CD1c-positive myeloid dendritic cell (primary cell): ENCODE data around the gene BIVM.
"Not testable (repeated sequence)": the region's sequence is repeated elsewhere in the genome, so short reads cannot be mapped to it uniquely, and the experiment has no call there.

Experiments used
- DNase-seq: peaks from one replicate; pipeline ENCODE4 v3.0.0-alpha.2; 2016; ENCODE audit errors: extremely low spot score

BIVM gene, protein sequence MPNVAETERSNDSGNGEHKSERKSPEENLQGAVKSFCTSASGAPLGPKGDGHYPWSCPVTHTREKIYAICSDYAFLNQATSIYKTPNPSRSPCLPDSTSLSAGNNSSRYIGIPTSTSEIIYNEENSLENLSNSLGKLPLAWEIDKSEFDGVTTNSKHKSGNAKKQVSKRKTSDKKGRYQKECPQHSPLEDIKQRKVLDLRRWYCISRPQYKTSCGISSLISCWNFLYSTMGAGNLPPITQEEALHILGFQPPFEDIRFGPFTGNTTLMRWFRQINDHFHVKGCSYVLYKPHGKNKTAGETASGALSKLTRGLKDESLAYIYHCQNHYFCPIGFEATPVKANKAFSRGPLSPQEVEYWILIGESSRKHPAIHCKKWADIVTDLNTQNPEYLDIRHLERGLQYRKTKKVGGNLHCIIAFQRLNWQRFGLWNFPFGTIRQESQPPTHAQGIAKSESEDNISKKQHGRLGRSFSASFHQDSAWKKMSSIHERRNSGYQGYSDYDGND

DNA sequence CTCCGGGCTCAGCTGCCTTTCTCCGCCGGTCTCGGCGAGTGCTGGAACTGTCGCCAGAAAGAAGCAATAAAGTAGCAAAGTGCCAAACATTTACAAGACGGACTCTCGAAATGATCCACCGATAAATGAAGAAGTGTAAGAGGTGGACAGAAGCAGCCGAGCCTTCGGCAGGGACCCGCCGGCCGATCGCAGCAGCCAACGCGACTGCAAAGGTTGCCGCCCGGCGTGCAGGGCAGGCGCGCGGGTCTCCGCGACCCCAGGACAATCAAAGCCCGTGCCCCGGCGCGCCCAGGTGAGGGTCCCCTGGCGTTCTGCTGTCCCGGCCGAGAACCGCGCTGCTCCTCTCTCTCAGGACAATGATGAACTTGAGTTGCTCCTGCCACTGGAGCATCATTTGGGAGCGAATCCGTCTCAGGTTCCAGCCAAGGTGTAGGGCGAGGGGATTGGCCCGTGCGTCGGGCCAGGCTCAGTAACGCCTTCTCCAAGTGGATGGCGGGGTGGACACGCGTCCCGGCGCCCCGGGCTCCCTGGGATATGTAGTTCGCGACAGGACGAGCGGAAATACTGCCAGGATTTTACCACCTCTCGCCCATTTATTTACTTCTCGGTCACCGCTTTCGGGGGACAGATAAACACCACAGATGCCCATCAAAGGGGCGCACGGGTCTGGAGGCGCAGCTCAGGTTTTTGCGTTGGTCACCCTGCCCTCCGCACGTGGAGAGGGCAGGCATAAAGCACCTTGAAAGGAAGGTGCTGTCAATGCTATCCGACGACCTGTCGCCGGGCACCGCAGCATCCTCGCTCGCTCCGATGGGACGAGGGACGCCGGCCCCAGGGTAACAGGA lies at the start of gene BIVM, which contains the start of gene POGLUT2:
TSS of gene BIVM (plus strand) at position 539 of the 845 bp plus-strand sequence. CDS start 8,149 bp downstream, outside the sequence.
TSS of gene POGLUT2 (minus strand) at position 396 of the 845 bp plus-strand sequence. CDS start at position 90, 306 bp downstream.
- peak; percentile 75 for DNase-seq

DNA sequence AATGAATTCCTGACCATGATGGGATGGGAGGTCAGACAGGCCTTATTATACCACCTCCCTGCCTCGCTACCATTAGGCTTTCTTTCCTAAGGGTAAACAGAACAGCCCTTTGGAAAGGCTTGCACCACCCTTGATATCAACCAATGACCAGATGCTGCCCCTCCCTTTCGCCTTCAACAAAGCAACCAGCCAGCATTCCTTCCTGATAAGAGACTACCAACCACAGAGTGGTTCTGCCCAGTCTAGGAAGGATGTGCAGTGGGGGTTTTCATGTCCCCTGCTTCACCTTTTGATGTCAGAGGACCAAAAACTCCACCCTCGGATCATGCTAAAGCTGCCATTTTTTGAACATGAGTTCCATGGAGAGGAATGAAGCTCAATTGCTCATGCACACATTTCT lies 47.0 kb upstream of the BIVM start:
- DNase-seq: no peak

DNA sequence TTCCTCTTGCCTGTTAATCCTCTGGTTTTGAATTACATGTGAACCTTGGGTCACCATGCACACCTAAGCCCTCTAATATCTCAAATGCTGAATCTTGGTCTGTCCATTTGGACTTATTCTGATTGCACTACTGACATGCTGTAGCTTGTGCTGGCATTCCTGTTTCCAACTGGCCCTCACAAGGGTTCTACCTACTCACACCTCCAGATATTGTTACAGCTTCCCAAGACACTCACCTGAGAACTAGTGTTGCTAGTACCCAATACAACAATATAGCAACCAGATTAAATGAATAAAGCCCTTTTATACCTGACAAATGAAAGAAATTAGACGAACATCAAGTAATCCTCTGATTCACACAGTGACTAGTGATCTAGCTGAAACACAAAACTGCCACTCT lies 41.9 kb upstream of the BIVM start:
- no peak for DNase-seq

DNA sequence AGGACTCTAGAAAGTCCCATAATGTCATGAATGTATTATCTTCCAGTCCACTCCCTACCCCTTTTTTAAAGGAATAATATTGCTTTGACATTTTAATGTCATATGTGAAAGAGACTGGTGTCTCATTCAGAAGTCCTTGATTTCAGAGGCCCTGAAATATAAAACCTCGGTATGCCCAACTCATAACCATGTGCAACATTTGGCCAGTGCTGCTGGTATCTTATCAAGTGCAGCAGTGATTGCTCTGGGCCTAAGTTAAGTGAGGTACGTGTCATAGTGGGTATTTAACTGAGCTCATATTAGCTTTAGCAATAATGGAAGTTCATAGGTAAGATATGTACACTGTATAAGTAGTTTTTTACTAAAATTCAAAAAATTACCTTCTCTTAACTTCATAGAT lies 40.1 kb upstream of the BIVM start:
- no peak for DNase-seq

DNA sequence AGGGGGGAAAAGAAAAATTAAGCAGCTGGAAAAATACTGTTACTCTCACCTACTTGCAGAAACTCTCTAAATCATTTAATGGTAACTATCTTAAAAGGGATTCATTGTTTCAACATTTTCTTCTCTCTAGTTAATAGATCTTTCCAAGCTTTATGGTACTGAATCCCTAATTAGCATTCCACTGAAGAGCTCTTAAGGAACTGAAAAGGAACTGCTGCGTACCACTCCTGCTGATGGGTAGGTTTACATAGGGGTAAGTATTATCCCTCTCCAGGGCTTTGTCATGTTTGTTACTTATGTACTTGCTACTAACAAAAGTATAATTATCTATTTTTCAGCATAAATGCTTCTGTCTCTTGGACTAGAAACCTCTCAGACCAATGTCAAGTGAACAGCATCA lies 37.8 kb upstream of the BIVM start:
- no peak for DNase-seq

DNA sequence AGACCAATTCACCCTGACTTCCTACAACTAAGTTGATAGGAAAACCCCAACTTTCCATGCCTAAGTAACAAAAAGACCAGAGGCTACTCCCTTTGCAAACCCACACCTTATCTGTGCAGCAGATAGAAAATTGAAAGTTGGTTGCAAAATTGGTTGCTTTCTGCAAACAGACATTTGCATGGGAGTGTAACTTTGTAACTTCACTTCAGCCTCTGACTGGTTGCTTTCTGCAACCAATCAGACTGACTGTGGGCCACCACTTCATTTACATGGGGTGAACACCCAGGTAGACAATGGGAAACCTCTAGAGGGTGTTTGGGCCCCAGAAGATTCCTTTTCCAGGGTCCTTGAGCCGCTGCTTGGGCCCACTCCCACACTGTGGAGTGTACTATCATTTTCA lies 35.2 kb upstream of the BIVM start:
- DNase-seq: no peak

DNA sequence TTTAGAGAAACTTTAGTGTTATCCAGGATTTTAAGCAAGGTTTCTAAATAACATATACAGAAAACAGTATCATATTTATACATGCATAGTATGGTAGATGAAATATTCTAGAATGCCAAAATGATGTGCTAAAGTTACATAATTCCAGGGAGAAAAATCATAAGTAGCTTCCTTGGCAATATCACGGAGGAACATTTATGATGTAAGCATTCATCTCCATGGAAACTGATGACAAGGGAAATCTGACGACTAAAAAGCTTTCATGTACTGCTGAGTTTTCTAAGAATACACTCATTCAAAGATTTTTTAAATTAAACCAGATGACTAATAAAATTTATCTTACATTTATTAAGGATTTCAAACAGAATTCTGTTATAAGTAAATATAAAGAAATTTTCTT lies 30.0 kb upstream of the BIVM start:
- no peak for DNase-seq

DNA sequence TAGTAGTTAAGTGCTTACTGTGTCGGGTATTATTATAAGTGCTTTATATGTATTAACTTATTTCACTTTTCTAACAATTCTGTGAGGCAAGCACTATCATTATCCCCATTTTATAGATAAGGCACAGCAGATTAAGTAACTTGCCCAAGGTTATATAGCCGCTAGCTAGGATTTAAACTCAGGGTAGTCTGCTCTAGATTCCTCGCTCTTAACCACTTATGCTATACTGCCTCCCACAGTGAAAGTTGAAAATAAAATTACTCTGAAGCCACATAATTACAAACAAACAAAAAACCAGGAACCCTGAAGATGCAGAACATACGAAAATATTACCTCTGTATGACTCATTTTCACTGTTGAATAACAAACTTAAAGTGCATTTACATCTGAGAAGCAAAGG lies 29.2 kb upstream of the BIVM start:
- no peak for DNase-seq

DNA sequence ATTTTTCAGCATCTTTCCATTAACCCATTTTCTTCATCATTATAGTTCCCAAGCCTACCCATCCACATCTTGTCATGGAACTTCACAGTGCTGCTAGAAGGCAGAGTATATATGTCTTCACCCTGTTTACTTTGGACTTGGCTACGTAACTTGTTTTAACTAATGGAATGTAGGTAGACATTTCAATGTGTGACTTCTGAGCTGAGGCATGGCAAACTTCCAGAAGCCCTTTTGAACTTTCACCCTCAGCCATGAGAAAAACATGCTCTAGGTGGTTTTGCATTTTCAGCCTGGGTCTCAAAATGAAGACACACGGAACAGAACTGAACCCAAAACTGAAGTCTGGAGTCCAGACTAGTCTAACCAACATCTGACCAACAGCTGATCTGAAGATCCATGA lies 28.5 kb upstream of the BIVM start:
- no peak for DNase-seq

DNA sequence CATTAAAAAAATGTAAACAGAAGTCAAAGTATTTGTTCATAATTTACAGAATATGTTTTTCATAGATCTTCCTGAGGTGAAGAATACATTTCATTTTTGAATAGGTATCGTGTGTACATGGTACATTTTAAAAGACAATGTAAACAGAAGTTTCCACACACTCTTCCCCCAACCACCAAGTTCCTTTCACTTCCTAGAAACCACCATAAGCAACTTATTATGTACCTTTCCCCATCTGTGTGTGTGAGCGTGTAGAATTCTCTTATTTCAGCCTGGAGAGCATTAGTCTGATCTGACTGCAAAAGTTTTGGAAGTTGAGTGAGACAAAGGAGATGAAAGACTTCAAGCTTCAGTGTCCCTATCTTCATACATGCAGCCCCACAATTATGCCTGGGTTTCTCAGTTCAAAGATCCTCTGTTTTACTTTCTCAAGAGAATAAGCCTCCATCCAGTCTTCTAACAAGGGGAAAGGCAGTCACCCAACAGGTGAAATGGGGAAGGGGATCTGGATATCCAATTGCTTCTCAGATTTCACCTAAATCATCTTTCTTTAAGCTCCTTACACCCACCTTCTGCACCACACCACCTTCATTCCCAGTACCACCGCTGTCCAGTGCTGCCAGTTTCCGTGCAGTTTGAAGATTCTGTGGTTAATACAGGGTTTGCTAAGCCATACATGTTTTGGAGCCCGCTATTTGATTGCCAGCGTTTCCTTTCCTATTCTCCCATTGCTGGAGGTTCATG lies 27.4 kb upstream of the BIVM start:
- DNase-seq: peak; percentile 15

DNA sequence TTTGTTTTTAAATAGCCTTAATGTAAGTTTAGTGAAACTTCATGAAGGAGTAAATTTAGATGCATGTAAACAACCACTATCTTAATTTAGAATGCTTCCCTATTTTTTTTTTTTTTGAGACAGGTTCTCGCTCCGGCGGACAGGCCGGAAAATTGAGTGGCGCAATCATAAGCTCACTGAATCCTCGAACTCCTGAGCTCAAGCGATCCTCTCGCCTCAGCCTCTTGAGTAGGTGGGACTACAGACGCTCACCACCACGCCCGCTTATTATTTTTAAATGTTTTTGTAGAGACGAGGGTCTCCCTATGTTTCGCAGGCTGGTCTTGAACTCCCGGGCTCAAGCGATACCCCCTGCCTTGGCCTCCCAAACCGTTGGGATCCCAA lies 26.9 kb upstream of the BIVM start:
- DNase-seq: peak; percentile 6

DNA sequence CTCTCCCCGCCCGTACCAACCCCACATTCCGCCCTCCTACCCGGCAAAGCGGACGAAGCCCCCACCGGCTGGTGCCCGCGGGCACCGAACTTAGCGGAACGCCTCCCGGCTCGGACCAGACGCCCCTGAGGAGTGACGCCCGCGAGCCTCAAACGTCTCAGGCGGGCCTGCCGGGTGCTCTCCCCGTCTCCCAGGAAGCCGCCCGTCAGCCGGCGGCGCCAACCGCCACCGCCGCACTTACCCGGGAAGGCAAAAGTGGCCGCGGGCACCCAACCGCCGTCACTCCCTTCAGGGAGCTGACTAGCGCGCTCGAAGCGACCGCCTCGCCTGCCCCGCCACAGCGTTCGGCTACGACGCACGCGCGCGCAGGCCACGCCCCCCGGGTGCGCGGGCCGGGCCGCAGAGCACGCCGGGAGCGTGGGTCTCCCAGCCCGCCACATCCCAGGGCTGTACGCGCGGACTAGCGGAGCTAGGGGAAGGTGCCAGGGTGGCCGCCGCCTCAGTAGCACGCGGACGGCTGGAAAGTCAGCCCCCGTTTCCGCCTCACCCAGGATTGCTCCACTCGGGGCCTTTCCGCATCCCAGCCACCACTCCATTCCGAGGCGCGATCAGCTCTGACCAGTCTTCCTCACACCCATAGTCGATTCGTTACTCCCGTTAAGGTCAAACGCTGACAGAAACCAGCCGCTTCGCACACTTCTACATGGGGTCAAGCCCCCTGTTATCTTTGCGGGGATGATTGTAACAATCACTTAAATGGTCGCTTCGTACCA lies 25.3 kb upstream of the BIVM start, which contains the start of gene TEX30:
TSS of gene TEX30 (minus strand) at position 346 of the 773 bp plus-strand sequence. CDS start 3,760 bp downstream, outside the sequence.
- peak; percentile 95 for DNase-seq

DNA sequence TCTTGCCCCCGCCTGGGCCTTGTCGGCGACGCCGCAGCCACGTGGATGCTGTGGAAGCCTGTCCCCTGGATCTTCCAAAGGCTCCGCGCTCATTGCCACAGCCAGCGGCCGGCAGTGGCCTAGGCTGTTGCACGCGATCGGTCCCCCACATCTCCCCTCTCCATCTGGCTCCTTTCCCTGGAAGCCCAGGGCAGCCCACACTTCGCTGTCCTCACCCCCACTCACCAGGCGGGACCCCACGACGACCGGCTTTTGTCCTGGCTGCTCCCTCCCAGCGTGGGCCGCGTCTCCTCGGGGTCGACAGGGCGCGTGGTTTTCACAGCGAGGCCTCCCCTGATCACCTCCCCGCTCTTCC lies 24.7 kb upstream of the BIVM start:
- no peak for DNase-seq

DNA sequence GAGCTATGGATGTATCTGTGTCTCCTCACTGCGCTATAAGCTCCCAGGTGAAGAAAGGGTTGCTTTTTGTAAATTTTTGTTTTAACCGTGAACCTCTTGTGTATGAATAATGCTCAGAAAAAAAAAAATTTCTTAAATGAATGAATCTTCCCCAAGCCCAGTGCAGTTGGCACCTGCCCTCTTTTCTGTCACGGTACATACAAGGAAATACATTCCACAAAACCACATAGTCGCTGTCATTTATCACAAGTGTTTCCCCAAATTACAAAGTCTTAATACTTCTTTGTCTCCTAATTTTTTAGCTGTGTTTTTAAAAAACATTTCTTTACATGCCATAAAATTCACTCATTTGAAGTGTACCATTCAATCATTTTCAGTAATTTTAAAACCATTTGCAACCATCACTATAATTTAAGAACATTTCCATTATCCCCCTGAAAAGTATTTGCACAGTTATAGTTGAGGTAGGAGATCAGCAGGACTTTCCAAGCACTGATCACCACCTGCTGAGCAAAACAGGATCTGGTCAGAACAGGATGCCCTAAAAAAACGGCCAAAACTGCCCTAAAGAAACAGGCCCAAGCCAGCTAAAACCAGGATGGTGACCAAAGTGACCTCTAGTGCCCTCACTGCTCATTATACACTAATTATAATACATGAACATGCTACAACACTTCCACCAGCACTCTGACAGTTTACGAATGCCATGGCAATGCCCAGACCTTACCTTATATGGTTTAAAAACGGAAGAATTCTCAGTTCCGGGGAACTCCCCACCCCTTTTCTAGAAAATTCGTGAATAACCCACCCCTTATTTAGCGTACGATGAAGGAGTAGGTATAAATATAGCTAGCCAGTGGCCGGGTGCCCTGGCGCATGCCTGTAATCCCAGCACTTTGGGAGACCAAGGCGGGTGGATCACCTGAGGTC lies 24.1 kb upstream of the BIVM start:
- DNase-seq: peak; percentile 8

DNA sequence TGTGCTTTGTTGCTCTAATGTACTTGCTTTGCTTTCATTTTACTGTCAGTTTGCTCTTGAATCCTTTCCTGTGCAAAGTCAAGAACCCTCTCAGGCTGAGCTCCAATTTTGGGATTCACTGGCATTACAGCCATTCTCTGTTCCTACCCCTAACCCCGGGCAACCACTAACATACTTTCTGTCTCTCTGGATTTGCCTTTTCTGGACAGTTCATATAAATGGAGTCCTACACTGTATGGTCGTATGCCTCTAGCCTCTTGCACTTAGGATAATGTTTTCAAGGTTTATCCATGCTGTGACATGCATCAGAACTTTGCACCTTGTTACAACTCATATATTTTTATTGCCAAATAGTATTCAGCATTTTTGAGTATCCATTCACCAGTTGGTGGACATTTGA lies 22.6 kb upstream of the BIVM start:
- DNase-seq: no peak

DNA sequence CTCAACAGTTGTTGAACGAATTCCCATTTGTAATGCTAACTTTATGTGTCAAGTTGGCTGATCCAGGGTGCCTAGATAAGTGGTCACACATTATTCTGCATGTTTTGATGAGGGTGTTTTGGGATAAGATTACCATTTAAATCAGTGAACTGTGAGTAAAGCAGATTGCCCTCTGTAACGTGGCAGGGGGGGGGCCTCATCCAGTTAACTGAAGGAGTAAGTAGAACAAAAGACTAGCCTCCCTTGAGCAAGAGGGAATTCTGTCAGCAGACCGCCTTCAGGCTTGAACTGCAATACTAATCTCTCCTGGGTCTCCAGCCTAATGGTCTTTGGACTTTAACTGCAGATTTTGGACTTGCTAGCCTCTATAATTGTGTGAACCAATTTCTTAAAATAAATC lies 21.2 kb upstream of the BIVM start:
- DNase-seq: no peak

DNA sequence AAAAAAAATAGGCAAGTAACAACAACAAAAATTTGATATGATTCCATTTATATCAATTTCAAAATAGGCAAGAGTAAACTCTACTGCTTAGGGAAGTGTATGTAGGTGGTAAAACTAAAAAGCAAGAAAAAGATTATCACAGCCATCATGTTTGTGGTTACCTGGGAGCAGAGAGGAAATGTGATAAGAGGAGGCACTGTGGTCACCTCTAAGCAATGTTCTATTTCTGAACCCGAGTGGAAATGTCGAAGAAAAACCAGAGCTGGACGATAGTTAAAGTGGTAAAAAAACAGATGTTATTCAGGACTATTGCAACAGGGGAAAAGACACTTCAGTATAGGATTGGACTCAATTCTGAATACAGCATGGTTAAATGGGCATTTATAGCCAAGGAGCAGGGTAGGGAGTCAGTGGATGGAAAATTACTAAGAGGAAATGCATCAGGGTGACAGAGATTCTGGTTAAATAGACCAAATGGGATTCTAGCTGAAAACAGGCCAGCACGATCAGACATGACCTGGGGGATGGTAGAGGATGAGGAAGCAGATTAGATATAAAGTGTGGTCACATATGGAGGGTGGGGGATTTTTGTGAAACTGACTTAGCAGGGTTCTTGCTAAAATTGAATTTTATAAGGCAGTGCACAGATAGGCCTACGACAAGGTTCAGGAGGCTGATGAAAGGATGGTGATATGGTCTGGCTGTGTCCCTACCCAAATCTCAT lies 19.3 kb upstream of the BIVM start:
- DNase-seq: no peak

DNA sequence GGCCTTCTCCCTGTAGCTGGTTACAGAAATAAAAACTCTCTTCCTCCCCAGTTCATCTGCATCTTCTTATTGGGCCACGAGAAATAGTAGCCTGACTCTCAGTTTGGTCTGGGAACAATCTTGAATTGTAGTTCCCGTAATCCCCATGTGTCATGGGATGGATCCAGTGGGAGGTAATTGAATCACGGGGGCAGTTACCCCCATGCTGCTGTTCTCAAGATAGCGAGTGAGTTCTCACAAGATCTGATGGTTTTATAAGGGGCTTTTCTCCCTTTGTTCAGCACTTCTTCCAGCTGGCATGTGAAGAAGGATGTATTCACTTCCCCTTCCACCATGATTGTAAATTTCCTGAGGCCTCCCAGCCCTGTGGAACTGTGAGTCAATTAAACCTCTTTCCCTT lies 18.3 kb upstream of the BIVM start:
- not testable (repeated sequence) for DNase-seq

DNA sequence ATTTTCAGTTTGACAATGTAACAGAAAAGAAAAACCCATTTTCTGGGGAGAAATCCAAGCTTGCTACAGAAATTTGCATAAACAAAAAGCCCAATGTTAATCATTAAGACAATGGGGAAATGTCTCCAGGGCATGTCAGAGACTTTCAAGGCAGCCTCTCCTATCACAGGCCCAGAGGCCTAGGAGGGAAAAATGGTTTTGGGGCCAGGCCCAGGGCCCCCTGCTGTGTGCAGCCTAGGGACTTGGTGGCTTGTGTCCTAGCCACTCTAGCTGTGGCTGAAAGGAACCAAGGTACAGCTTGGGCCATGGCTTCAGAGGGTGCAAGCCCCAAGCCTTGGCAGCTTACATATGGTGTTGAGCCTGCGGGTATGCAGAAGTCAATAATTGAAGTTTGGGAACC lies 17.3 kb upstream of the BIVM start:
- DNase-seq: no peak
